ENCODE measurements around the gene CMKLR1. TPM values are rescaled to one million over a fixed set of nuclear protein-coding genes. Genes with fewer than 3 reads are reported as not detected.

Gene CMKLR1
- total RNA-seq, result 10 to 100 TPM in 3 of 4 donors, 1 to 10 TPM in 1; 9.7 to 25.4 (median 13.0) TPM

DNA sequence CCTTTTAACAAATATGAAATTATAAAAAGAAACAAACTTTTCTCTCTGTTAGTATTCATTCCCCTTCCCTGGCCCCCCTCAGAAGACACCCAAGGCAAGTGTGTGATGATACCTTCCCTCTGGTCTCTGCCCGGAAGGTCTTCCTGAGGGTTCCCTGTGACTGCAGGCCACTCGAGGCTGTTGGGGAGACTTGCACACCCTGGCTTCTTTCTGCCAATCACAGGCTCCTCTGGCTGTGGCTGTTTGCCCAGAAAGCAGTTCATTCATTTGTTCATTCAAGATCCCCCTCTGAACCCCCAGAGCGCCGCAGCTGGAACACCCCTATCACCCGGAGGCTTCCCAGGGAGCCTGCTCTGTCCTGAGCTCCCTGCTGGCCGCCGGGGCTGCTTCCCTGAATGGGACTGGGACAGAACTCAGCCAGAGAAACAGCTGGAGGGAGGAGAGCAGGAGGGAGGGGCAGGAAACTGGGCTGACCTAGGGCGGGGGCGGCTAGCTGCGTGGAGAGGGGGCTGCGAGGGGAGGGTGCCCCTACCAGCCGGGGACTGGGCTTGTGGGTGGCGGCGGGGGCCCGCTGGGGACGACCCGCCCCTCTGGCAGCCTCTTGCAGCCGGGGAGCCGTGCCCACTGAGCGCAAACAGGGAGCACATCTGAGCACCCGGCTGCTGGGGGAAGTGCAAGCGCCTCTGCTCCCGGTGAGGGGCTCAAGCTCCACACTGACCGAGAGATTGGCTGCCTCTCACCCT lies at the start of gene CMKLR1:
CMKLR1 (minus strand) TSS at position 397 of the 743 bp plus-strand sequence. CDS start 45,720 bp downstream, outside the sequence.
- ATAC-seq, result peak; percentile 74
- H3K27ac ChIP-seq, result peak within 1 kb of the TSS in 3 of 4 donors; percentile 54 to 74 (median 61)
- H3K9me3 ChIP-seq, result no peaks in the 10 kb centered on the region
- H3K36me3 ChIP-seq, result no peaks in the 10 kb centered on the region
- peak within 1 kb of the TSS; percentile 13 to 48 for H3K4me3 ChIP-seq
- TF ChIP-seq CTCF (IDR thresholded peaks at IDR 0.05) (no peak), EP300 (IDR thresholded peaks at IDR 0.05) (no peak), POLR2A (IDR thresholded peaks at IDR 0.05) (peak; percentile 36 to 38)
- peaks cover 25% of the 10 kb centered on the region for H3K27me3 ChIP-seq
- WGBS, 2 donors (ENCODE audit: low coverage in 1 of 2), result 13 to 23% methylated on average over 2 to 11 of the region's 24 CpGs
- peaks cover 0 to 16% (median 0%) of the 10 kb centered on the region in 3 donors for H3K4me1 ChIP-seq

- no peak for TF ChIP-seq EP300 (IDR thresholded peaks at IDR 0.05)
- no peak for TF ChIP-seq CTCF (IDR thresholded peaks at IDR 0.05)
- no peak for TF ChIP-seq POLR2AphosphoS5 (IDR thresholded peaks at IDR 0.05)
- TF ChIP-seq POLR2A (IDR thresholded peaks at IDR 0.05), result no peak
- Histone ChIP-seq H3K36me3 (no peaks in the 10 kb centered on the region), H3K4me3 (no peak overlapping the region), H3K4me1 (no peaks in the 10 kb centered on the region), H3K9me3 (peaks cover 0 to 15% (median 0%) of the 10 kb centered on the region in 3 donors), H3K27ac (no peak overlapping the region), H3K27me3 (no peaks in the 10 kb centered on the region)
- no peak for ATAC-seq
- 63 to 75% methylated on average over 1 of the region's 1 CpG for WGBS, 2 donors (ENCODE audit: low coverage in 1 of 2)
Observed at GRCh38 chr12:108387771-108388170, 48.7 kb upstream of the CMKLR1 start.

DNA sequence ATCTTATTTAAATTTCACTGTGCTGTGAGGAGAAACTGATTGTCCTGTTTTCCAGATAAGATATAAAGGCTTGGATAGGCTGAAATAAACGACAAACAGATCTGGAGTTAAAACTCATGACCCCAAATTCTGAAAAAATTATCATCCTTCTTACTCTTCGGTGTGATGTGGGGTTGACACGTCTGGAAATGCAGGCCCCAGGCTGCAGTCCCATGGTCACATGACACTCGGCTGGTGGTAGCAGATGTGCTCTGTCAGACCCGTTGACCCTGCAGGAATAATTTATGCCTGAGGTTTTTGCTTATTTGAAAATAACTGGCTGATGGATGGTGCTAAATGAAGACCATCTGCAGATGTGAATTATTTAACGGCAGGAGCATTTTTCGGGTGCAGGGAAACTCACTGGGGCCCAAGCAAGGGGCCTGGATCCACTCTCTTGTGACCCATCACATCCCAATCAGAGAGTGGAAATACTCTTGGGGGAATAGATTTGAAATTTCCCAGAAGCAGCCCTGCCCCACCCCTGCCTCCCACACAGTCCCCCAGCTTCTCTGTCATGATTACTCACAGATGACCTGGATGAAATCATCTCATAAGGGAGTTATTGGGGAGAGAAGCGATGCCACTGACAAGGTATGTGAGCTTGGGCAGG lies 47.7 kb upstream of the CMKLR1 start:
- TF ChIP-seq CTCF (IDR thresholded peaks at IDR 0.05), result no peak
- TF ChIP-seq EP300 (IDR thresholded peaks at IDR 0.05), result no peak
- no peak for TF ChIP-seq POLR2AphosphoS5 (IDR thresholded peaks at IDR 0.05)
- no peak for TF ChIP-seq POLR2A (IDR thresholded peaks at IDR 0.05)
- 20 to 30% methylated on average over 8 of the region's 8 CpGs for WGBS, 2 donors (ENCODE audit: low coverage in 1 of 2)
- Histone ChIP-seq H3K9me3 (peaks cover 0 to 15% (median 0%) of the 10 kb centered on the region in 3 donors), H3K4me1 (no peaks in the 10 kb centered on the region), H3K36me3 (no peaks in the 10 kb centered on the region), H3K27me3 (no peaks in the 10 kb centered on the region), H3K27ac (no peak overlapping the region), H3K4me3 (no peak overlapping the region)
- no peak for ATAC-seq

GRCh38 chr12:108382437-108382801 lies 43.3 kb upstream of the CMKLR1 start:
- Histone ChIP-seq H3K27me3 (no peaks in the 10 kb centered on the region), H3K36me3 (no peaks in the 10 kb centered on the region), H3K9me3 (peaks cover 0 to 20% (median 0%) of the 10 kb centered on the region in 3 donors), H3K4me3 (no peak overlapping the region), H3K27ac (no peak overlapping the region), H3K4me1 (no peaks in the 10 kb centered on the region)
- ATAC-seq, result no peak
- WGBS, 2 donors (ENCODE audit: low coverage in 1 of 2), result 88% methylated on average over 1 of the region's 1 CpG; no CpG with 5 or more reads in 1 of the 2 donors
- no peak for TF ChIP-seq POLR2AphosphoS5 (IDR thresholded peaks at IDR 0.05)
- TF ChIP-seq POLR2A (IDR thresholded peaks at IDR 0.05), result no peak
- TF ChIP-seq EP300 (IDR thresholded peaks at IDR 0.05), result no peak
- no peak for TF ChIP-seq CTCF (IDR thresholded peaks at IDR 0.05)

Data from gastroesophageal sphincter (tissue), 4 donors.